ENCODE data around the gene IZUMO1. TPM values are rescaled to one million over a fixed set of nuclear protein-coding genes. Genes with fewer than 3 reads are reported as not detected.

IZUMO1 gene
- total RNA-seq, 1 experiment from 2014 or later, result 10.3 TPM

- H3K4me1 Mint-ChIP-seq (ENCODE audit: low read depth, unreplicated experiment), result peaks cover 18% of the 10 kb centered on the region
- Histone ChIP-seq H3K27me3 (replicated peaks; ENCODE audit: control insufficient read depth, insufficient read depth, low read length) (no peaks in the 10 kb centered on the region), H3K9me3 (no peaks in the 10 kb centered on the region), H3K4me1 (peaks cover 23% of the 10 kb centered on the region), H3K4me3 (ENCODE audit: low read depth, low read length) (no peak overlapping the region), H3K36me3 (ENCODE audit: control insufficient read depth, insufficient read depth, low read length) (no peaks in the 10 kb centered on the region)
- no peaks in the 10 kb centered on the region for H3K36me3 Mint-ChIP-seq (ENCODE audit: insufficient read depth, unreplicated experiment)
- no peak overlapping the region for H3K4me3 Mint-ChIP-seq (ENCODE audit: unreplicated experiment)
- no peak overlapping the region for H3K27ac Mint-ChIP-seq (ENCODE audit: unreplicated experiment)
- no peaks in the 10 kb centered on the region for H3K27me3 Mint-ChIP-seq (ENCODE audit: insufficient read depth, unreplicated experiment)
- intact Hi-C loops (cut with micrococcal nuclease; ENCODE audit: unreplicated experiment), result no loop called here
- TF ChIP-seq, protein P1, sequence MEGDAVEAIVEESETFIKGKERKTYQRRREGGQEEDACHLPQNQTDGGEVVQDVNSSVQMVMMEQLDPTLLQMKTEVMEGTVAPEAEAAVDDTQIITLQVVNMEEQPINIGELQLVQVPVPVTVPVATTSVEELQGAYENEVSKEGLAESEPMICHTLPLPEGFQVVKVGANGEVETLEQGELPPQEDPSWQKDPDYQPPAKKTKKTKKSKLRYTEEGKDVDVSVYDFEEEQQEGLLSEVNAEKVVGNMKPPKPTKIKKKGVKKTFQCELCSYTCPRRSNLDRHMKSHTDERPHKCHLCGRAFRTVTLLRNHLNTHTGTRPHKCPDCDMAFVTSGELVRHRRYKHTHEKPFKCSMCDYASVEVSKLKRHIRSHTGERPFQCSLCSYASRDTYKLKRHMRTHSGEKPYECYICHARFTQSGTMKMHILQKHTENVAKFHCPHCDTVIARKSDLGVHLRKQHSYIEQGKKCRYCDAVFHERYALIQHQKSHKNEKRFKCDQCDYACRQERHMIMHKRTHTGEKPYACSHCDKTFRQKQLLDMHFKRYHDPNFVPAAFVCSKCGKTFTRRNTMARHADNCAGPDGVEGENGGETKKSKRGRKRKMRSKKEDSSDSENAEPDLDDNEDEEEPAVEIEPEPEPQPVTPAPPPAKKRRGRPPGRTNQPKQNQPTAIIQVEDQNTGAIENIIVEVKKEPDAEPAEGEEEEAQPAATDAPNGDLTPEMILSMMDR (IDR thresholded peaks at IDR 0.05; ENCODE audit: insufficient read depth in 1 of 2, low read depth in 1 of 2, low read length in 1 of 2, severe bottlenecking in 1 of 2, unreplicated experiment in 1 of 2), result no peak
- DNase-seq, result no peak
- ChIA-PET CTCF (no interaction called here), POLR2A (no interaction called here)
- H3K9me3 Mint-ChIP-seq (ENCODE audit: unreplicated experiment), result no peaks in the 10 kb centered on the region
- BruUV-seq (replicated peaks), result no TSS peak
Measured at GRCh38 chr19:48777720-48778119, 31.0 kb upstream of the IZUMO1 start.

- POLR2A ChIA-PET, result no interaction called here
- DNase-seq, result no peak
- Mint-ChIP-seq H3K4me1 (ENCODE audit: low read depth, unreplicated experiment) (peaks cover 18% of the 10 kb centered on the region), H3K9me3 (ENCODE audit: unreplicated experiment) (no peaks in the 10 kb centered on the region), H3K27me3 (ENCODE audit: insufficient read depth, unreplicated experiment) (no peaks in the 10 kb centered on the region), H3K27ac (ENCODE audit: unreplicated experiment) (no peak overlapping the region), H3K4me3 (ENCODE audit: unreplicated experiment) (no peak overlapping the region), H3K36me3 (ENCODE audit: insufficient read depth, unreplicated experiment) (no peaks in the 10 kb centered on the region)
- H3K4me1 ChIP-seq, result peaks cover 20% of the 10 kb centered on the region
- no peaks in the 10 kb centered on the region for H3K9me3 ChIP-seq
- intact Hi-C loops (cut with micrococcal nuclease; ENCODE audit: unreplicated experiment), result no loop called here
- CTCF ChIA-PET, result no interaction called here
- H3K27me3 ChIP-seq (replicated peaks; ENCODE audit: control insufficient read depth, insufficient read depth, low read length), result no peaks in the 10 kb centered on the region
- no TSS peak for BruUV-seq (replicated peaks)
- TF ChIP-seq, protein P1 (IDR thresholded peaks at IDR 0.05; ENCODE audit: insufficient read depth in 1 of 2, low read depth in 1 of 2, low read length in 1 of 2, severe bottlenecking in 1 of 2, unreplicated experiment in 1 of 2), result no peak
- no peaks in the 10 kb centered on the region for H3K36me3 ChIP-seq (ENCODE audit: control insufficient read depth, insufficient read depth, low read length)
- H3K4me3 ChIP-seq (ENCODE audit: low read depth, low read length), result no peak overlapping the region
Measured at GRCh38 chr19:48777139-48777538, 30.4 kb upstream of the IZUMO1 start.

- Histone ChIP-seq H3K4me1 (peaks cover 4% of the 10 kb centered on the region; the same call in 1 of the 2 replicates), H3K9me3 (no peaks in the 10 kb centered on the region), H3K36me3 (ENCODE audit: control insufficient read depth, insufficient read depth, low read length) (no peaks in the 10 kb centered on the region), H3K27me3 (replicated peaks; ENCODE audit: control insufficient read depth, insufficient read depth, low read length) (no peaks in the 10 kb centered on the region), H3K4me3 (ENCODE audit: low read depth, low read length) (no peak overlapping the region)
- no peaks in the 10 kb centered on the region for H3K4me1 Mint-ChIP-seq (ENCODE audit: low read depth, unreplicated experiment)
- no peaks in the 10 kb centered on the region for H3K27me3 Mint-ChIP-seq (ENCODE audit: insufficient read depth, unreplicated experiment)
- no peak overlapping the region for H3K4me3 Mint-ChIP-seq (ENCODE audit: unreplicated experiment)
- no peak for DNase-seq
- CTCF ChIA-PET, result interaction anchor here (0.6 kb wide), 1 partner anchor 22 kb away, joined by 3 read pairs; no protein-coding TSS in a partner anchor
- no peaks in the 10 kb centered on the region for H3K9me3 Mint-ChIP-seq (ENCODE audit: unreplicated experiment)
- TF ChIP-seq, protein P1 (IDR thresholded peaks at IDR 0.05; ENCODE audit: insufficient read depth in 1 of 2, low read depth in 1 of 2, low read length in 1 of 2, severe bottlenecking in 1 of 2, unreplicated experiment in 1 of 2), result no peak
- intact Hi-C loops (cut with micrococcal nuclease; ENCODE audit: unreplicated experiment), result no loop called here
- H3K36me3 Mint-ChIP-seq (ENCODE audit: insufficient read depth, unreplicated experiment), result no peaks in the 10 kb centered on the region
- H3K27ac Mint-ChIP-seq (ENCODE audit: unreplicated experiment), result no peak overlapping the region
- no TSS peak for BruUV-seq (replicated peaks)
- POLR2A ChIA-PET, result no interaction called here
Measured at GRCh38 chr19:48772503-48772953, 25.8 kb upstream of the IZUMO1 start.

Data from Caco-2 (cell line).